ENCODE data around the gene DNAJC13. TPM values are rescaled to one million over a fixed set of nuclear protein-coding genes. Genes with fewer than 3 reads are reported as not detected.

Gene DNAJC13
- total and polyA plus RNA-seq, 4 donors, result 6.3 to 22.8 (median 15.4) TPM

DNA sequence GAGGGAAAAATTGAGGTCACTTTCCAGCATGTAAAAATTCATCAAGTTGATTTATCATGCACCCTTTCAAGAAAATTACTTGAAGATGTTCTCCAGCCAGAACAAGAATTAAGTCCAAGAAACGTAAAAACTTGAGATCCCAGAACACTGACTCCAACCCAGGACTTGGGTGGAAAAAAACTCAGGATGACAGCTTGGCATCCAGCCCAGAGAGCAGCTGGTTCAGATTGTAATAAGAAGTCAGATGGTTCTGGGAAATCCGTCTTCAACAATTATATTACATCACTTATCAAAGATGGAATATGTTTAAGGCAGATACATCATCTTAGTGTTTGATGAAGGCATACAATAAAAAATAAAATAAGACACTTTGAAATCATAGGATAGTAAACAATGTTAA is 23.0 kb upstream of the DNAJC13 start:
- TF ChIP-seq, protein P1, sequence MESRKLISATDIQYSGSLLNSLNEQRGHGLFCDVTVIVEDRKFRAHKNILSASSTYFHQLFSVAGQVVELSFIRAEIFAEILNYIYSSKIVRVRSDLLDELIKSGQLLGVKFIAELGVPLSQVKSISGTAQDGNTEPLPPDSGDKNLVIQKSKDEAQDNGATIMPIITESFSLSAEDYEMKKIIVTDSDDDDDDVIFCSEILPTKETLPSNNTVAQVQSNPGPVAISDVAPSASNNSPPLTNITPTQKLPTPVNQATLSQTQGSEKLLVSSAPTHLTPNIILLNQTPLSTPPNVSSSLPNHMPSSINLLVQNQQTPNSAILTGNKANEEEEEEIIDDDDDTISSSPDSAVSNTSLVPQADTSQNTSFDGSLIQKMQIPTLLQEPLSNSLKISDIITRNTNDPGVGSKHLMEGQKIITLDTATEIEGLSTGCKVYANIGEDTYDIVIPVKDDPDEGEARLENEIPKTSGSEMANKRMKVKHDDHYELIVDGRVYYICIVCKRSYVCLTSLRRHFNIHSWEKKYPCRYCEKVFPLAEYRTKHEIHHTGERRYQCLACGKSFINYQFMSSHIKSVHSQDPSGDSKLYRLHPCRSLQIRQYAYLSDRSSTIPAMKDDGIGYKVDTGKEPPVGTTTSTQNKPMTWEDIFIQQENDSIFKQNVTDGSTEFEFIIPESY (IDR thresholded peaks at IDR 0.05), result no peak
- TF ChIP-seq HNF4A (conservative IDR thresholded peaks at IDR 0.05) (no peak), FOXA1 (IDR thresholded peaks at IDR 0.05) (no peak), GABPA (IDR thresholded peaks at IDR 0.05 in 1 of 2, conservative IDR thresholded peaks at IDR 0.05 in 1 of 2) (no peak), NR2F2 (IDR thresholded peaks at IDR 0.05) (no peak), RAD21 (IDR thresholded peaks at IDR 0.05) (no peak), YY1 (IDR thresholded peaks at IDR 0.05) (no peak), JUND (IDR thresholded peaks at IDR 0.05) (no peak), HNF4G (IDR thresholded peaks at IDR 0.05) (no peak)
- TF ChIP-seq, protein P2, sequence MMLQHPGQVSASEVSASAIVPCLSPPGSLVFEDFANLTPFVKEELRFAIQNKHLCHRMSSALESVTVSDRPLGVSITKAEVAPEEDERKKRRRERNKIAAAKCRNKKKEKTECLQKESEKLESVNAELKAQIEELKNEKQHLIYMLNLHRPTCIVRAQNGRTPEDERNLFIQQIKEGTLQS (IDR thresholded peaks at IDR 0.05), result no peak
- TF ChIP-seq, protein P3, sequence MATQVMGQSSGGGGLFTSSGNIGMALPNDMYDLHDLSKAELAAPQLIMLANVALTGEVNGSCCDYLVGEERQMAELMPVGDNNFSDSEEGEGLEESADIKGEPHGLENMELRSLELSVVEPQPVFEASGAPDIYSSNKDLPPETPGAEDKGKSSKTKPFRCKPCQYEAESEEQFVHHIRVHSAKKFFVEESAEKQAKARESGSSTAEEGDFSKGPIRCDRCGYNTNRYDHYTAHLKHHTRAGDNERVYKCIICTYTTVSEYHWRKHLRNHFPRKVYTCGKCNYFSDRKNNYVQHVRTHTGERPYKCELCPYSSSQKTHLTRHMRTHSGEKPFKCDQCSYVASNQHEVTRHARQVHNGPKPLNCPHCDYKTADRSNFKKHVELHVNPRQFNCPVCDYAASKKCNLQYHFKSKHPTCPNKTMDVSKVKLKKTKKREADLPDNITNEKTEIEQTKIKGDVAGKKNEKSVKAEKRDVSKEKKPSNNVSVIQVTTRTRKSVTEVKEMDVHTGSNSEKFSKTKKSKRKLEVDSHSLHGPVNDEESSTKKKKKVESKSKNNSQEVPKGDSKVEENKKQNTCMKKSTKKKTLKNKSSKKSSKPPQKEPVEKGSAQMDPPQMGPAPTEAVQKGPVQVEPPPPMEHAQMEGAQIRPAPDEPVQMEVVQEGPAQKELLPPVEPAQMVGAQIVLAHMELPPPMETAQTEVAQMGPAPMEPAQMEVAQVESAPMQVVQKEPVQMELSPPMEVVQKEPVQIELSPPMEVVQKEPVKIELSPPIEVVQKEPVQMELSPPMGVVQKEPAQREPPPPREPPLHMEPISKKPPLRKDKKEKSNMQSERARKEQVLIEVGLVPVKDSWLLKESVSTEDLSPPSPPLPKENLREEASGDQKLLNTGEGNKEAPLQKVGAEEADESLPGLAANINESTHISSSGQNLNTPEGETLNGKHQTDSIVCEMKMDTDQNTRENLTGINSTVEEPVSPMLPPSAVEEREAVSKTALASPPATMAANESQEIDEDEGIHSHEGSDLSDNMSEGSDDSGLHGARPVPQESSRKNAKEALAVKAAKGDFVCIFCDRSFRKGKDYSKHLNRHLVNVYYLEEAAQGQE (IDR thresholded peaks at IDR 0.05), result no peak
- H3K4me1 ChIP-seq (ENCODE audit: control insufficient read depth in 4 of 4, insufficient read depth in 4 of 4, low read length in 3 of 4), result no peaks in the 10 kb centered on the region
- DNase-seq (ENCODE audit: low spot score), result no peak
- H3K27ac ChIP-seq (ENCODE audit: low read depth in 1 of 2, low read length in 2 of 2), result no peak overlapping the region
- no peaks in the 10 kb centered on the region for H3K36me3 ChIP-seq (ENCODE audit: control insufficient read depth in 4 of 4, insufficient read depth in 3 of 4, low read depth in 1 of 4, low read length in 3 of 4)
- H3K9me3 ChIP-seq (ENCODE audit: control insufficient read depth in 4 of 4, low read length in 3 of 4), result peaks cover 0 to 3% (median 0%) of the 10 kb centered on the region in 4 donors
- no peaks in the 10 kb centered on the region for H3K27me3 ChIP-seq (ENCODE audit: control insufficient read depth in 4 of 4, insufficient read depth in 4 of 4, low read length in 3 of 4)
- no peak overlapping the region for H3K9ac ChIP-seq (ENCODE audit: low read depth in 1 of 2, low read length in 2 of 2)
- H3K4me3 ChIP-seq (ENCODE audit: low read depth in 1 of 3, low read length in 3 of 3), result no peak overlapping the region
- WGBS, result 69% methylated on average over 2 of the region's 2 CpGs

DNA sequence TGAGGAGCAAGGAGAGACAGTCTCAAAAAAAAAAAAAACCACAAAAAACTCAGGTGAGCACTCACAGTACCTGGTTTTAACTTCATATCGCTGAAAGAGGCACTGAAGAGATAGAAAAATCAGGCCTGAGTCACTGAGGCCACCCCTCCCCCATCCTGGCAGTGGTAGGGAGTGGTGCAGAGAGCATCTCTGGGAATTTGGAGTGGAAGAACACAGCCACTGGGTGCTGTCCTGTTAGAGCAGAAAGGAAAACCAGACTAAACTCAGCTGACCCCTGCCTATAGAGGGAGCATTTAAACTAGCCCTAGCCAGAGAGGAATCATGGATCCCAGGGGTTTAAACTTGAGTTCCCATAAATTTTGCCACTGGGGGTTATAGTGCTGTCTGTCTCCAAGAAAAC is 22.2 kb upstream of the DNAJC13 start:
- no peaks in the 10 kb centered on the region for H3K4me1 ChIP-seq (ENCODE audit: control insufficient read depth in 4 of 4, insufficient read depth in 4 of 4, low read length in 3 of 4)
- no peaks in the 10 kb centered on the region for H3K27me3 ChIP-seq (ENCODE audit: control insufficient read depth in 4 of 4, insufficient read depth in 4 of 4, low read length in 3 of 4)
- H3K36me3 ChIP-seq (ENCODE audit: control insufficient read depth in 4 of 4, insufficient read depth in 3 of 4, low read depth in 1 of 4, low read length in 3 of 4), result no peaks in the 10 kb centered on the region
- TF ChIP-seq, protein P4, sequence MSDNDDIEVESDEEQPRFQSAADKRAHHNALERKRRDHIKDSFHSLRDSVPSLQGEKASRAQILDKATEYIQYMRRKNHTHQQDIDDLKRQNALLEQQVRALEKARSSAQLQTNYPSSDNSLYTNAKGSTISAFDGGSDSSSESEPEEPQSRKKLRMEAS (IDR thresholded peaks at IDR 0.05), result no peak
- TF ChIP-seq FOXA2 (IDR thresholded peaks at IDR 0.05) (no peak), RXRA (IDR thresholded peaks at IDR 0.05) (no peak), RAD21 (IDR thresholded peaks at IDR 0.05) (no peak), EGR1 (IDR thresholded peaks at IDR 0.05; ENCODE audit: low read depth in 2 of 2) (no peak), FOXA1 (IDR thresholded peaks at IDR 0.05) (no peak), TAF1 (conservative IDR thresholded peaks at IDR 0.05) (no peak), SP1 (IDR thresholded peaks at IDR 0.05) (no peak), HNF4A (conservative IDR thresholded peaks at IDR 0.05) (no peak), GABPA (IDR thresholded peaks at IDR 0.05 in 1 of 2, conservative IDR thresholded peaks at IDR 0.05 in 1 of 2) (no peak), NR2F2 (IDR thresholded peaks at IDR 0.05) (no peak), YY1 (IDR thresholded peaks at IDR 0.05) (no peak)
- TF ChIP-seq, protein P5, sequence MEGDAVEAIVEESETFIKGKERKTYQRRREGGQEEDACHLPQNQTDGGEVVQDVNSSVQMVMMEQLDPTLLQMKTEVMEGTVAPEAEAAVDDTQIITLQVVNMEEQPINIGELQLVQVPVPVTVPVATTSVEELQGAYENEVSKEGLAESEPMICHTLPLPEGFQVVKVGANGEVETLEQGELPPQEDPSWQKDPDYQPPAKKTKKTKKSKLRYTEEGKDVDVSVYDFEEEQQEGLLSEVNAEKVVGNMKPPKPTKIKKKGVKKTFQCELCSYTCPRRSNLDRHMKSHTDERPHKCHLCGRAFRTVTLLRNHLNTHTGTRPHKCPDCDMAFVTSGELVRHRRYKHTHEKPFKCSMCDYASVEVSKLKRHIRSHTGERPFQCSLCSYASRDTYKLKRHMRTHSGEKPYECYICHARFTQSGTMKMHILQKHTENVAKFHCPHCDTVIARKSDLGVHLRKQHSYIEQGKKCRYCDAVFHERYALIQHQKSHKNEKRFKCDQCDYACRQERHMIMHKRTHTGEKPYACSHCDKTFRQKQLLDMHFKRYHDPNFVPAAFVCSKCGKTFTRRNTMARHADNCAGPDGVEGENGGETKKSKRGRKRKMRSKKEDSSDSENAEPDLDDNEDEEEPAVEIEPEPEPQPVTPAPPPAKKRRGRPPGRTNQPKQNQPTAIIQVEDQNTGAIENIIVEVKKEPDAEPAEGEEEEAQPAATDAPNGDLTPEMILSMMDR (IDR thresholded peaks at IDR 0.05; ENCODE audit: low read depth, low read length, missing input control), result no peak
- TF ChIP-seq, protein P1 (IDR thresholded peaks at IDR 0.05), result no peak
- TF ChIP-seq, protein P3 (IDR thresholded peaks at IDR 0.05), result no peak
- TF ChIP-seq, protein P2 (IDR thresholded peaks at IDR 0.05), result no peak
- no peak for DNase-seq (ENCODE audit: low spot score)
- H3K9me3 ChIP-seq (ENCODE audit: control insufficient read depth in 4 of 4, low read length in 3 of 4), result peaks cover 0 to 3% (median 0%) of the 10 kb centered on the region in 4 donors
- H3K4me3 ChIP-seq (ENCODE audit: low read depth in 1 of 3, low read length in 3 of 3), result no peak overlapping the region
- WGBS, result 67% methylated on average over 1 of the region's 1 CpG
- no peak overlapping the region for H3K27ac ChIP-seq (ENCODE audit: low read depth in 1 of 2, low read length in 2 of 2)
- no peak overlapping the region for H3K9ac ChIP-seq (ENCODE audit: low read depth in 1 of 2, low read length in 2 of 2)

Data from liver (tissue), 9 donors.